K562 (cell line): ENCODE measurements around the gene OR14J1.

Source experiments
- ATF3 ChIP-seq, 2 experiments: fragments of 450-650 bp in 1 of 2; sonication (generic) in 1 of 2; formaldehyde crosslinking in 1 of 2; IDR thresholded peaks in 1 of 2; conservative IDR thresholded peaks in 1 of 2; 2 replicates each; pipeline versions ENCODE4 v1.6.1 to v1.8.1; 2016 to 2023; ENCODE audit warnings: mild to moderate bottlenecking in 2 of 2, moderate library complexity in 2 of 2, inconsistent platforms in 1 of 2, missing genetic modification reagents in 1 of 2
- FOXM1 ChIP-seq, 2 experiments: fragments of 450-650 bp in 1 of 2; sonication (generic) in 1 of 2; formaldehyde crosslinking in 1 of 2; IDR thresholded peaks; 2 replicates each; pipeline versions ENCODE4 v1.6.1 to v1.9.0; 2017 to 2022; ENCODE audit warnings: low read depth in 2 of 2, mild to moderate bottlenecking in 2 of 2, missing genetic modification reagents in 1 of 2, moderate library complexity in 1 of 2
- HMGXB4 ChIP-seq: sonication (generic); formaldehyde crosslinking; IDR thresholded peaks from 2 replicates; pipeline ENCODE4 v1.8.1; 2023; ENCODE audit warnings: mild to moderate bottlenecking, missing genetic modification reagents
- HSF4 ChIP-seq: fragments of 250-450 bp; sonication (Bioruptor Pico); IDR thresholded peaks from 2 replicates; pipeline ENCODE4 v2.1.2; 2022; ENCODE audit warnings: mild to moderate bottlenecking, moderate library complexity, borderline replicate concordance
- MCM5 ChIP-seq: fragments of 450-650 bp; IDR thresholded peaks from 2 replicates; pipeline ENCODE4 v1.6.1; 2016; ENCODE audit warnings: low read depth
- NFIC ChIP-seq: fragments of 450-650 bp; IDR thresholded peaks from 2 replicates; pipeline ENCODE4 v1.6.1; 2017; ENCODE audit warnings: mild to moderate bottlenecking, inconsistent platforms
- SETDB1 ChIP-seq: IDR thresholded peaks from one replicate; pipeline ENCODE4 v1.6.1; 2012; ENCODE audit warnings: low read length, control low read depth, inconsistent platforms
- ZBTB17 ChIP-seq: fragments of 450-650 bp; formaldehyde crosslinking; IDR thresholded peaks from 2 replicates; pipeline ENCODE4 v1.4.0; 2020; ENCODE audit warnings: mild to moderate bottlenecking
- ZBTB33 ChIP-seq: sonication (generic); formaldehyde crosslinking; IDR thresholded peaks from 2 replicates; pipeline ENCODE4 v1.8.1; 2023; ENCODE audit warnings: mild to moderate bottlenecking, missing genetic modification reagents
- ZSCAN29 ChIP-seq: fragments of 450-650 bp; IDR thresholded peaks from 2 replicates; pipeline ENCODE4 v1.6.1; 2017
- TF ChIP-seq, protein P1 (sequence below): sonication (generic); formaldehyde crosslinking; IDR thresholded peaks from 2 replicates; pipeline ENCODE4 v1.8.0; 2022; ENCODE audit warnings: mild to moderate bottlenecking, low read depth, missing genetic modification reagents

- TF ChIP-seq ZBTB17: no peak
- TF ChIP-seq SETDB1: no peak
- no peak for TF ChIP-seq HSF4
- TF ChIP-seq HMGXB4: no peak
- TF ChIP-seq ATF3 (IDR thresholded peaks at IDR 0.05): no peak
- no peak for TF ChIP-seq ATF3 (CRISPR knock-in tag; conservative IDR thresholded peaks at IDR 0.05)
- no peak for TF ChIP-seq NFIC
- no peak for TF ChIP-seq FOXM1 (IDR thresholded peaks at IDR 0.05; ENCODE audit: low read depth)
- TF ChIP-seq FOXM1 (CRISPR knock-in tag; IDR thresholded peaks at IDR 0.05; ENCODE audit: low read depth): no peak
- no peak for TF ChIP-seq MCM5
- TF ChIP-seq, protein P1, sequence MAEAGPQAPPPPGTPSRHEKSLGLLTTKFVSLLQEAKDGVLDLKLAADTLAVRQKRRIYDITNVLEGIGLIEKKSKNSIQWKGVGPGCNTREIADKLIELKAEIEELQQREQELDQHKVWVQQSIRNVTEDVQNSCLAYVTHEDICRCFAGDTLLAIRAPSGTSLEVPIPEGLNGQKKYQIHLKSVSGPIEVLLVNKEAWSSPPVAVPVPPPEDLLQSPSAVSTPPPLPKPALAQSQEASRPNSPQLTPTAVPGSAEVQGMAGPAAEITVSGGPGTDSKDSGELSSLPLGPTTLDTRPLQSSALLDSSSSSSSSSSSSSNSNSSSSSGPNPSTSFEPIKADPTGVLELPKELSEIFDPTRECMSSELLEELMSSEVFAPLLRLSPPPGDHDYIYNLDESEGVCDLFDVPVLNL (CRISPR knock-in tag): no peak
- no peak for TF ChIP-seq ZSCAN29
- no peak for TF ChIP-seq ZBTB33
These were observed 43.9 kb downstream of the OR14J1 start for GRCh38 chr6:29345380-29345779.
